IMR-90 (cell line): ENCODE results near the gene CALY. TPM values are rescaled to one million over a fixed set of nuclear protein-coding genes. Genes with fewer than 3 reads are reported as not detected.

Experiments used
- ATAC-seq: fragments of 200-7000 bp; cut with Tn5 transposase; 2 replicates; pipeline ENCODE4 v1.9.1; 2020; ENCODE audit warnings: low read depth, mild to moderate bottlenecking, moderate library complexity
- BruUV-seq: library from RNA; stranded (reverse); fragments of 400-500 nt; replicated peaks from 2 replicates; lab custom pipeline; 2021; lab: Mats Ljungman, UMichigan
- CTCF ChIA-PET: fragments of 300-600 bp; formaldehyde crosslinking; extraction: SDS; loops from one replicate; lab custom pipeline; 2021; ENCODE audit warnings: antibody characterized with exemption; lab: Yijun Ruan, JAX
- POLR2A ChIA-PET: fragments of 300-600 bp; sonication (Branson Sonifier 250); formaldehyde crosslinking; loops from one replicate; lab custom pipeline; 2022; ENCODE audit warnings: antibody characterized with exemption; ENCODE audit not compliant: unreplicated experiment; lab: Charles Lee
- DNase-seq: peaks from one replicate; pipeline ENCODE4 v3.0.0; 2013
- H2AFZ ChIP-seq: replicated peaks from 2 replicates; pipeline ENCODE3; 2013; ENCODE audit warnings: low read length, mild to moderate bottlenecking; ENCODE audit not compliant: poor library complexity
- H2AK5ac ChIP-seq: 2 replicates; pipeline ENCODE4 v1.6.1; 2013; ENCODE audit warnings: low read depth, low read length, inconsistent platforms
- H2AK9ac ChIP-seq: replicated peaks from 2 replicates; pipeline ENCODE3; 2013; ENCODE audit warnings: mild to moderate bottlenecking, low read depth, low read length, moderate library complexity; ENCODE audit not compliant: poor library complexity
- H2BK120ac ChIP-seq: 2 replicates; pipeline ENCODE4 v1.6.1; 2013; ENCODE audit warnings: low read depth, low read length, inconsistent platforms
- H2BK15ac ChIP-seq: 3 replicates; pipeline ENCODE4 v1.6.1; 2013; ENCODE audit warnings: low read depth, low read length, inconsistent platforms
- H2BK20ac ChIP-seq: 2 replicates; pipeline ENCODE4 v1.6.1; 2013; ENCODE audit warnings: low read depth, mild to moderate bottlenecking, inconsistent platforms, low read length, moderate library complexity
- H2BK5ac ChIP-seq: 2 replicates; pipeline ENCODE4 v1.6.1; 2013; ENCODE audit warnings: mild to moderate bottlenecking, low read depth, low read length, inconsistent platforms; ENCODE audit not compliant: poor library complexity, severe bottlenecking
- H3K14ac ChIP-seq: replicated peaks from 2 replicates; pipeline ENCODE4 v1.6.1; 2013; ENCODE audit warnings: low read depth, low read length, inconsistent platforms
- H3K18ac ChIP-seq: 2 replicates; pipeline ENCODE4 v1.6.1; 2013; ENCODE audit warnings: low read depth, low read length, control low read depth
- H3K23ac ChIP-seq: 2 replicates; pipeline ENCODE4 v1.6.1; 2013; ENCODE audit warnings: low read depth, low read length, inconsistent platforms
- H3K27ac ChIP-seq: 2 replicates; pipeline ENCODE4 v1.5.1; 2013; ENCODE audit warnings: mild to moderate bottlenecking, control low read depth, low read length; ENCODE audit not compliant: insufficient read depth
- H3K27me3 ChIP-seq: 2 replicates; pipeline ENCODE4 v1.6.1; 2013; ENCODE audit warnings: low read length; ENCODE audit not compliant: control insufficient read depth, insufficient read depth
- H3K36me3 ChIP-seq: 2 replicates; pipeline ENCODE4 v1.6.1; 2013; ENCODE audit warnings: low read length, mixed read lengths; ENCODE audit not compliant: control insufficient read depth, insufficient read depth
- H3K4ac ChIP-seq: 2 replicates; pipeline ENCODE4 v1.6.1; 2013; ENCODE audit warnings: low read depth, low read length, inconsistent platforms
- H3K4me1 ChIP-seq: 2 replicates; pipeline ENCODE4 v1.6.1; 2013; ENCODE audit warnings: low read length, mixed read lengths; ENCODE audit not compliant: control insufficient read depth, insufficient read depth
- H3K4me2 ChIP-seq: 2 replicates; pipeline ENCODE4 v1.6.1; 2013; ENCODE audit warnings: low read depth, mild to moderate bottlenecking, control low read depth, low read length, moderate library complexity
- H3K4me3 ChIP-seq: 2 replicates; pipeline ENCODE4 v1.5.1; 2013; ENCODE audit warnings: low read depth, mild to moderate bottlenecking, control low read depth, low read length, moderate library complexity; ENCODE audit not compliant: insufficient read depth
- H3K56ac ChIP-seq: 2 replicates; pipeline ENCODE4 v1.6.1; 2013; ENCODE audit warnings: low read length, inconsistent platforms; ENCODE audit not compliant: insufficient read depth; ENCODE audit errors: extremely low read depth
- H3K79me1 ChIP-seq, 2 experiments: 2 replicates each; pipeline ENCODE4 v1.6.1; 2013; ENCODE audit warnings: low read length in 2 of 2, inconsistent platforms in 1 of 2, low read depth in 1 of 2
- H3K9ac ChIP-seq: 2 replicates; pipeline ENCODE4 v1.6.1; 2013; ENCODE audit warnings: low read depth, low read length, control low read depth
- H3K9me1 ChIP-seq: 2 replicates; pipeline ENCODE4 v1.6.1; 2013; ENCODE audit warnings: low read length, inconsistent platforms; ENCODE audit not compliant: insufficient read depth
- H3K9me3 ChIP-seq: 2 replicates; pipeline ENCODE4 v1.6.1; 2013; ENCODE audit warnings: low read length; ENCODE audit not compliant: control insufficient read depth, insufficient read depth
- H4K20me1 ChIP-seq: 2 replicates; pipeline ENCODE4 v1.6.1; 2013; ENCODE audit warnings: low read length, inconsistent platforms; ENCODE audit not compliant: insufficient read depth
- H4K5ac ChIP-seq: 2 replicates; pipeline ENCODE4 v1.6.1; 2013; ENCODE audit warnings: mild to moderate bottlenecking, low read depth, low read length, control low read depth
- H4K8ac ChIP-seq, 2 experiments: 2 replicates each; pipeline ENCODE4 v1.6.1; 2013; ENCODE audit warnings: low read depth in 2 of 2, low read length in 2 of 2, control low read depth in 1 of 2, inconsistent platforms in 1 of 2
- H4K91ac ChIP-seq: 2 replicates; pipeline ENCODE4 v1.6.1; 2013; ENCODE audit warnings: low read depth, low read length, inconsistent platforms; ENCODE audit not compliant: insufficient read depth
- BHLHE40 ChIP-seq: fragments of 150-350 bp; IDR thresholded peaks from 2 replicates; pipeline ENCODE4 v1.6.1; 2016; ENCODE audit warnings: mild to moderate bottlenecking, low read depth, low read length
- CEBPB ChIP-seq: IDR thresholded peaks from 2 replicates; pipeline ENCODE4 v1.6.1; 2012; ENCODE audit warnings: low read depth, low read length, improper control_type of control experiment
- CHD1 ChIP-seq: IDR thresholded peaks from 2 replicates; pipeline ENCODE4 v1.6.1; 2012; ENCODE audit warnings: low read depth, low read length, improper control_type of control experiment
- FOS ChIP-seq: fragments of 150-350 bp; IDR thresholded peaks from 2 replicates; pipeline ENCODE4 v1.6.1; 2016; ENCODE audit warnings: low read depth, low read length
- MAFK ChIP-seq: IDR thresholded peaks from 2 replicates; pipeline ENCODE4 v1.6.1; 2012; ENCODE audit warnings: low read depth, low read length, improper control_type of control experiment
- MAZ ChIP-seq: IDR thresholded peaks from 2 replicates; pipeline ENCODE4 v1.6.1; 2012; ENCODE audit warnings: low read depth, mild to moderate bottlenecking, low read length, improper control_type of control experiment, moderate library complexity, borderline replicate concordance
- NFE2L2 ChIP-seq: fragments of 150-350 bp; IDR thresholded peaks from 2 replicates; pipeline ENCODE4 v1.6.1; 2016; ENCODE audit warnings: low read depth, mild to moderate bottlenecking, low read length
- POLR2A ChIP-seq: IDR thresholded peaks from 2 replicates; pipeline ENCODE4 v1.6.1; 2012; ENCODE audit warnings: mild to moderate bottlenecking, low read depth, low read length
- RAD21 ChIP-seq: IDR thresholded peaks from 2 replicates; pipeline ENCODE4 v1.6.1; 2012; ENCODE audit warnings: low read length, improper control_type of control experiment
- RCOR1 ChIP-seq: IDR thresholded peaks from 2 replicates; pipeline ENCODE4 v1.6.1; 2012; ENCODE audit warnings: mild to moderate bottlenecking, low read length, improper control_type of control experiment; ENCODE audit not compliant: insufficient replicate concordance
- RFX5 ChIP-seq: IDR thresholded peaks from 2 replicates; pipeline ENCODE4 v1.8.0; 2012; ENCODE audit warnings: low read depth, mild to moderate bottlenecking, low read length, moderate library complexity
- WGBS, 2 experiments: methylation state at CpG; one replicate each; pipeline versions ENCODE4 v1.1.5 to v1.1.7; 2013; ENCODE audit warnings: missing lambda C conversion rate in 2 of 2; ENCODE audit not compliant: insufficient read length in 1 of 2; ENCODE audit errors: extremely low coverage in 2 of 2; 5-methylcytosine and 5-hydroxymethylcytosine counted together
- dilution Hi-C: fragments of 300-500 bp; cut with HindIII; formaldehyde crosslinking; loops from one replicate; pipeline ENCODE4 v1.14.3; 2018; ENCODE audit warnings: low sequenced_read_pairs; ENCODE audit not compliant: unreplicated experiment
- in situ Hi-C: fragments of 300-500 bp; cut with MboI; formaldehyde crosslinking; loops from 3 replicates; pipeline ENCODE4 v1.14.3; 2019; ENCODE audit warnings: low sequenced_read_pairs, inconsistent platforms, mixed read lengths
- intact Hi-C: fragments of 100-400 bp; cut with micrococcal nuclease; formaldehyde crosslinking; loops from 2 replicates; pipeline ENCODE4 v1.10.0; 2022
- polyA plus RNA-seq, 3 experiments: library from polyadenylated mRNA; depleted of rRNA; stranded (reverse); fragments of >200 nt; gene quantifications; 2 replicates each; pipeline ENCODE4 v1.2.3, GENCODE V29; 2012; ENCODE audit warnings: low replicate concordance in 1 of 3
- total RNA-seq: library from RNA; depleted of rRNA; stranded (reverse); fragments of >200 nt; gene quantifications from 2 replicates; pipeline ENCODE4 v1.2.3, GENCODE V29; 2012
- TF ChIP-seq, protein P1 (sequence below): fragments of 150-350 bp; IDR thresholded peaks from 2 replicates; pipeline ENCODE4 v1.6.1; 2016; ENCODE audit warnings: low read depth, mild to moderate bottlenecking, low read length, moderate library complexity, borderline replicate concordance
- TF ChIP-seq, protein P2 (sequence below): conservative IDR thresholded peaks from 2 replicates; pipeline ENCODE4 v1.5.1; 2012; ENCODE audit warnings: mild to moderate bottlenecking, low read depth, low read length, improper control_type of control experiment

Gene CALY
- total and polyA plus RNA-seq, 2 of the 4 experiments (the other 2 are of a cell fraction): 0.34 TPM; not detected in 1

- H3K36me3 ChIP-seq: peaks cover 19% of the 10 kb centered on the region
- dilution Hi-C loops (no loop called here), in situ Hi-C loops (no loop called here), intact Hi-C loops (loop anchor here (1.0 kb wide), 1 partner anchor 14 kb away; no protein-coding TSS in a partner anchor)
- no peak within 1 kb of the TSS for H3K23ac ChIP-seq
- H2BK120ac ChIP-seq: no peak within 1 kb of the TSS
- no peak within 1 kb of the TSS for H3K4me3 ChIP-seq
- H3K56ac ChIP-seq: no peak within 1 kb of the TSS
- no peak within 1 kb of the TSS for H2BK20ac ChIP-seq
- H3K27me3 ChIP-seq: peaks cover 9% of the 10 kb centered on the region
- H3K4ac ChIP-seq: no peak within 1 kb of the TSS
- H4K5ac ChIP-seq: no peak within 1 kb of the TSS
- H3K14ac ChIP-seq: no peak within 1 kb of the TSS
- peaks cover 7% of the 10 kb centered on the region; the same call in 1 of the 2 replicates for H4K20me1 ChIP-seq
- ATAC-seq (peak; percentile 52), DNase-seq (no peak)
- peaks cover 10% of the 10 kb centered on the region for H3K4me1 ChIP-seq
- H3K79me1 ChIP-seq: peaks cover 0 to 3% of the 10 kb centered on the region in 2 experiments; a peak in 1 of 4 replicates
- H2BK15ac ChIP-seq: no peak within 1 kb of the TSS
- no peak within 1 kb of the TSS for H3K9ac ChIP-seq
- peak within 1 kb of the TSS; percentile 55 for H2AK9ac ChIP-seq
- H3K9me3 ChIP-seq: no peaks in the 10 kb centered on the region
- H3K18ac ChIP-seq: no peak within 1 kb of the TSS
- TF ChIP-seq CEBPB (no peak), POLR2A (no peak), BHLHE40 (no peak), FOS (no peak), NFE2L2 (no peak), MAFK (no peak), RFX5 (no peak), MAZ (no peak), CHD1 (no peak), RCOR1 (no peak), RAD21 (no peak)
- TF ChIP-seq, protein P1, sequence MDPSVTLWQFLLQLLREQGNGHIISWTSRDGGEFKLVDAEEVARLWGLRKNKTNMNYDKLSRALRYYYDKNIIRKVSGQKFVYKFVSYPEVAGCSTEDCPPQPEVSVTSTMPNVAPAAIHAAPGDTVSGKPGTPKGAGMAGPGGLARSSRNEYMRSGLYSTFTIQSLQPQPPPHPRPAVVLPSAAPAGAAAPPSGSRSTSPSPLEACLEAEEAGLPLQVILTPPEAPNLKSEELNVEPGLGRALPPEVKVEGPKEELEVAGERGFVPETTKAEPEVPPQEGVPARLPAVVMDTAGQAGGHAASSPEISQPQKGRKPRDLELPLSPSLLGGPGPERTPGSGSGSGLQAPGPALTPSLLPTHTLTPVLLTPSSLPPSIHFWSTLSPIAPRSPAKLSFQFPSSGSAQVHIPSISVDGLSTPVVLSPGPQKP: no peak
- TF ChIP-seq, protein P2, sequence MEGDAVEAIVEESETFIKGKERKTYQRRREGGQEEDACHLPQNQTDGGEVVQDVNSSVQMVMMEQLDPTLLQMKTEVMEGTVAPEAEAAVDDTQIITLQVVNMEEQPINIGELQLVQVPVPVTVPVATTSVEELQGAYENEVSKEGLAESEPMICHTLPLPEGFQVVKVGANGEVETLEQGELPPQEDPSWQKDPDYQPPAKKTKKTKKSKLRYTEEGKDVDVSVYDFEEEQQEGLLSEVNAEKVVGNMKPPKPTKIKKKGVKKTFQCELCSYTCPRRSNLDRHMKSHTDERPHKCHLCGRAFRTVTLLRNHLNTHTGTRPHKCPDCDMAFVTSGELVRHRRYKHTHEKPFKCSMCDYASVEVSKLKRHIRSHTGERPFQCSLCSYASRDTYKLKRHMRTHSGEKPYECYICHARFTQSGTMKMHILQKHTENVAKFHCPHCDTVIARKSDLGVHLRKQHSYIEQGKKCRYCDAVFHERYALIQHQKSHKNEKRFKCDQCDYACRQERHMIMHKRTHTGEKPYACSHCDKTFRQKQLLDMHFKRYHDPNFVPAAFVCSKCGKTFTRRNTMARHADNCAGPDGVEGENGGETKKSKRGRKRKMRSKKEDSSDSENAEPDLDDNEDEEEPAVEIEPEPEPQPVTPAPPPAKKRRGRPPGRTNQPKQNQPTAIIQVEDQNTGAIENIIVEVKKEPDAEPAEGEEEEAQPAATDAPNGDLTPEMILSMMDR: no peak
- H2AK5ac ChIP-seq: 0 out of 2 replicates have a peak within 1 kb of the TSS, but pooled peaks have one; percentile 9
- no TSS peak for BruUV-seq
- WGBS, 2 experiments: 6% methylated on average over 19 of the region's 63 CpGs; no CpG with 5 or more reads in 1 of the 2 experiments
- no peak within 1 kb of the TSS for H4K8ac ChIP-seq
- 0 out of 2 replicates have a peak, but pooled peaks cover 4% of the 10 kb centered on the region for H3K9me1 ChIP-seq
- no peak within 1 kb of the TSS for H3K4me2 ChIP-seq
- H2AFZ ChIP-seq: peak within 1 kb of the TSS; percentile 82
- no peak within 1 kb of the TSS for H2BK5ac ChIP-seq
- H3K27ac ChIP-seq: no peak within 1 kb of the TSS
- ChIA-PET POLR2A (no interaction called here), CTCF (no interaction called here)
- no peak within 1 kb of the TSS for H4K91ac ChIP-seq
These were observed 60.1 kb downstream of the CALY start, which contains the start of gene ADAM8 for GRCh38 chr10:133276435-133277201. Gene ADAM8 (minus strand): TSS chr10:133276868. CDS start chr10:133276817, 51 bp downstream.
